ACC112 (cell line): Measurements from ENCODE around the gene GPS1.
A peak's percentile ranks its signal among the peaks of the same experiment; 100 is the strongest.

Source experiments
- H2AFZ ChIP-seq: fragments of 200-600 bp; sonication (generic); one replicate; pipeline ENCODE4 v1.6.0; 2017; ENCODE audit warnings: antibody characterized with exemption, low read length; ENCODE audit not compliant: unreplicated experiment
- H3K27ac ChIP-seq: fragments of 200-600 bp; sonication (generic); 2 replicates; pipeline ENCODE4 v1.5.1; 2014; ENCODE audit warnings: low read depth, mild to moderate bottlenecking, antibody characterized with exemption, low read length, moderate library complexity
- H3K27me3 ChIP-seq: fragments of 200-600 bp; sonication (generic); 2 replicates; pipeline ENCODE4 v1.6.1; 2014; ENCODE audit warnings: mild to moderate bottlenecking, antibody characterized with exemption, low read length, moderate library complexity, mixed read lengths; ENCODE audit not compliant: insufficient read depth
- H3K36me3 ChIP-seq: fragments of 200-600 bp; sonication (generic); 2 replicates; pipeline ENCODE4 v1.6.1; 2016; ENCODE audit warnings: mild to moderate bottlenecking, antibody characterized with exemption, low read length, moderate library complexity, mixed read lengths; ENCODE audit not compliant: insufficient read depth
- H3K4me1 ChIP-seq: fragments of 200-600 bp; sonication (generic); one replicate; pipeline ENCODE4 v1.6.1; 2016; ENCODE audit warnings: low read length, mixed read lengths; ENCODE audit not compliant: insufficient read depth, unreplicated experiment, control insufficient read depth
- H3K4me3 ChIP-seq: fragments of 200-600 bp; sonication (generic); 2 replicates; pipeline ENCODE4 v1.5.1; 2014; ENCODE audit warnings: mild to moderate bottlenecking, low read depth, low read length
- H3K79me2 ChIP-seq: fragments of 200-600 bp; sonication (generic); one replicate; pipeline ENCODE4 v1.6.0; 2016; ENCODE audit warnings: low read length; ENCODE audit not compliant: control insufficient read depth, unreplicated experiment, insufficient read depth

GPS1 gene

GRCh38 chr17:82051776-82052637, at the start of gene GPS1, which contains the start of gene RFNG:
Gene GPS1, plus strand, starts transcription at chr17:82051898. Its CDS starts 34 bp downstream, at chr17:82051932.
Gene RFNG, minus strand, starts transcription at chr17:82051811. Its CDS starts 45 bp downstream, at chr17:82051766.
- Histone ChIP-seq H3K4me1 (peaks cover 6% of the 10 kb centered on the region), H3K27ac (no peak within 1 kb of the TSS), H3K36me3 (peaks cover 4% of the 10 kb centered on the region; the same call in 1 of the 2 replicates), H2AFZ (peak within 1 kb of the TSS; percentile 81), H3K27me3 (no peaks in the 10 kb centered on the region), H3K4me3 (peak within 1 kb of the TSS; percentile 88), H3K79me2 (peaks cover 21% of the 10 kb centered on the region)

GRCh38 chr17:82003411-82004381, 48.0 kb upstream of the GPS1 start:
- Histone ChIP-seq H2AFZ (peak overlapping the region; percentile 48), H3K4me1 (peaks cover 39% of the 10 kb centered on the region), H3K4me3 (peak overlapping the region; percentile 8; the same call in 1 of the 2 replicates), H3K79me2 (no peaks in the 10 kb centered on the region), H3K27ac (peak overlapping the region; percentile 77), H3K36me3 (no peaks in the 10 kb centered on the region), H3K27me3 (no peaks in the 10 kb centered on the region)

GRCh38 chr17:82004517-82005455, 46.9 kb upstream of the GPS1 start:
- H3K4me3 ChIP-seq: no peak overlapping the region
- no peaks in the 10 kb centered on the region for H3K27me3 ChIP-seq
- peaks cover 39% of the 10 kb centered on the region for H3K4me1 ChIP-seq
- H3K36me3 ChIP-seq: no peaks in the 10 kb centered on the region
- H3K27ac ChIP-seq: peak overlapping the region; percentile 77
- H3K79me2 ChIP-seq: no peaks in the 10 kb centered on the region
- H2AFZ ChIP-seq: no peak overlapping the region

- H2AFZ ChIP-seq: no peak overlapping the region
- H3K79me2 ChIP-seq: no peaks in the 10 kb centered on the region
- no peak overlapping the region for H3K4me3 ChIP-seq
- no peaks in the 10 kb centered on the region for H3K27me3 ChIP-seq
- H3K27ac ChIP-seq: no peak overlapping the region
- H3K36me3 ChIP-seq: no peaks in the 10 kb centered on the region
- peaks cover 39% of the 10 kb centered on the region for H3K4me1 ChIP-seq
These were observed 45.9 kb upstream of the GPS1 start for GRCh38 chr17:82005701-82006348.

GRCh38 chr17:82006468-82007227, 45.0 kb upstream of the GPS1 start:
- H3K27me3 ChIP-seq: no peaks in the 10 kb centered on the region
- H3K4me3 ChIP-seq: no peak overlapping the region
- H2AFZ ChIP-seq: no peak overlapping the region
- no peaks in the 10 kb centered on the region for H3K36me3 ChIP-seq
- H3K4me1 ChIP-seq: peaks cover 39% of the 10 kb centered on the region
- no peak overlapping the region for H3K27ac ChIP-seq
- H3K79me2 ChIP-seq: no peaks in the 10 kb centered on the region

- Histone ChIP-seq H3K4me3 (no peak overlapping the region), H3K4me1 (peaks cover 39% of the 10 kb centered on the region), H3K79me2 (no peaks in the 10 kb centered on the region)
These were observed 44.5 kb upstream of the GPS1 start for GRCh38 chr17:82007228-82007494.

GRCh38 chr17:82007495-82008257, 44.0 kb upstream of the GPS1 start:
- Histone ChIP-seq H3K36me3 (no peaks in the 10 kb centered on the region), H3K4me3 (no peak overlapping the region), H2AFZ (no peak overlapping the region), H3K4me1 (peaks cover 38% of the 10 kb centered on the region), H3K79me2 (no peaks in the 10 kb centered on the region), H3K27ac (no peak overlapping the region), H3K27me3 (no peaks in the 10 kb centered on the region)

More at GRCh38 chr17:82007228-82007494, 44.5 kb upstream of the GPS1 start:
- Histone ChIP-seq H3K27me3 (no peaks in the 10 kb centered on the region), H3K36me3 (no peaks in the 10 kb centered on the region), H2AFZ (no peak overlapping the region), H3K27ac (no peak overlapping the region)

GRCh38 chr17:82008258-82008940, 43.3 kb upstream of the GPS1 start:
- H2AFZ ChIP-seq: no peak overlapping the region
- H3K36me3 ChIP-seq: no peaks in the 10 kb centered on the region
- peaks cover 31% of the 10 kb centered on the region for H3K4me1 ChIP-seq
- no peak overlapping the region for H3K4me3 ChIP-seq
- H3K27ac ChIP-seq: no peak overlapping the region
- no peaks in the 10 kb centered on the region for H3K27me3 ChIP-seq
- H3K79me2 ChIP-seq: no peaks in the 10 kb centered on the region
